PFSK-1 (cell line): Measurements from ENCODE around the gene B4GALT2.

ENCODE experiments used
- FOXP2 ChIP-seq: optimal IDR thresholded peaks from 2 replicates; pipeline ENCODE3; 2011; ENCODE audit warnings: borderline replicate concordance, control low read depth, inconsistent platforms; ENCODE audit not compliant: insufficient read depth; ENCODE audit errors: extremely low read length, extremely low read depth
- POLR2AphosphoS5 ChIP-seq: IDR thresholded peaks from 2 replicates; pipeline ENCODE4 v1.6.1; 2012; ENCODE audit warnings: low read depth, mild to moderate bottlenecking, control low read depth, low read length, moderate library complexity
- SIN3A ChIP-seq: IDR thresholded peaks from 2 replicates; pipeline ENCODE4 v1.6.1; 2012; ENCODE audit warnings: mild to moderate bottlenecking, low read length, moderate library complexity, borderline replicate concordance; ENCODE audit not compliant: insufficient read depth
- TAF1 ChIP-seq: IDR thresholded peaks from 2 replicates; pipeline ENCODE4 v1.6.1; 2012; ENCODE audit warnings: low read length, control low read depth, borderline replicate concordance; ENCODE audit not compliant: insufficient read depth
- TF ChIP-seq, protein P1 (sequence below), 2 experiments: IDR thresholded peaks; 2 replicates each; pipeline versions ENCODE4 v1.6.1 to v1.8.0; 2011 to 2012; ENCODE audit warnings: low read depth in 2 of 2, low read length in 2 of 2, control low read depth in 1 of 2, inconsistent platforms in 1 of 2, mild to moderate bottlenecking in 1 of 2, moderate library complexity in 1 of 2; ENCODE audit not compliant: insufficient read depth in 1 of 2

The B4GALT2 gene

DNA sequence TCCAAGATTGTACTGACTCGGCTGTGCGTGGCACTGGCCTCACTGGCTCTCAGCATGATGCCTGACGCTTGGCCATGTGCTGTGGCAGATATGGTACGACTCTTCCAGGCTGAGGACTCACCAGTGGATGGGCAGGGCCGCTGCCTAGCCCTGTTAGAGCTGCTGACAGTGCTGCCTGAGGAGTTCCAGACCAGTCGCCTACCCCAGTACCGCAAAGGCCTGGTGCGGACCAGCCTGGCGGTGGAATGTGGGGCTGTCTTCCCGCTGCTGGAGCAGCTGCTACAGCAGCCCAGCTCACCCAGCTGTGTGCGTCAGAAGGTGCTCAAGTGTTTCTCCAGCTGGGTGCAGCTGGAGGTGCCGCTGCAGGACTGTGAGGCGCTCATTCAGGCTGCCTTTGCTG, 29.3 kb upstream of the B4GALT2 start:
- TF ChIP-seq SIN3A, result no peak
- TF ChIP-seq, protein P1, sequence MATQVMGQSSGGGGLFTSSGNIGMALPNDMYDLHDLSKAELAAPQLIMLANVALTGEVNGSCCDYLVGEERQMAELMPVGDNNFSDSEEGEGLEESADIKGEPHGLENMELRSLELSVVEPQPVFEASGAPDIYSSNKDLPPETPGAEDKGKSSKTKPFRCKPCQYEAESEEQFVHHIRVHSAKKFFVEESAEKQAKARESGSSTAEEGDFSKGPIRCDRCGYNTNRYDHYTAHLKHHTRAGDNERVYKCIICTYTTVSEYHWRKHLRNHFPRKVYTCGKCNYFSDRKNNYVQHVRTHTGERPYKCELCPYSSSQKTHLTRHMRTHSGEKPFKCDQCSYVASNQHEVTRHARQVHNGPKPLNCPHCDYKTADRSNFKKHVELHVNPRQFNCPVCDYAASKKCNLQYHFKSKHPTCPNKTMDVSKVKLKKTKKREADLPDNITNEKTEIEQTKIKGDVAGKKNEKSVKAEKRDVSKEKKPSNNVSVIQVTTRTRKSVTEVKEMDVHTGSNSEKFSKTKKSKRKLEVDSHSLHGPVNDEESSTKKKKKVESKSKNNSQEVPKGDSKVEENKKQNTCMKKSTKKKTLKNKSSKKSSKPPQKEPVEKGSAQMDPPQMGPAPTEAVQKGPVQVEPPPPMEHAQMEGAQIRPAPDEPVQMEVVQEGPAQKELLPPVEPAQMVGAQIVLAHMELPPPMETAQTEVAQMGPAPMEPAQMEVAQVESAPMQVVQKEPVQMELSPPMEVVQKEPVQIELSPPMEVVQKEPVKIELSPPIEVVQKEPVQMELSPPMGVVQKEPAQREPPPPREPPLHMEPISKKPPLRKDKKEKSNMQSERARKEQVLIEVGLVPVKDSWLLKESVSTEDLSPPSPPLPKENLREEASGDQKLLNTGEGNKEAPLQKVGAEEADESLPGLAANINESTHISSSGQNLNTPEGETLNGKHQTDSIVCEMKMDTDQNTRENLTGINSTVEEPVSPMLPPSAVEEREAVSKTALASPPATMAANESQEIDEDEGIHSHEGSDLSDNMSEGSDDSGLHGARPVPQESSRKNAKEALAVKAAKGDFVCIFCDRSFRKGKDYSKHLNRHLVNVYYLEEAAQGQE (IDR thresholded peaks at IDR 0.05; ENCODE audit: insufficient read depth in 1 of 2, low read depth in 2 of 2, low read length in 2 of 2), result no peak
- TF ChIP-seq FOXP2, result no peak
- no peak for TF ChIP-seq TAF1
- no peak for TF ChIP-seq POLR2AphosphoS5

DNA sequence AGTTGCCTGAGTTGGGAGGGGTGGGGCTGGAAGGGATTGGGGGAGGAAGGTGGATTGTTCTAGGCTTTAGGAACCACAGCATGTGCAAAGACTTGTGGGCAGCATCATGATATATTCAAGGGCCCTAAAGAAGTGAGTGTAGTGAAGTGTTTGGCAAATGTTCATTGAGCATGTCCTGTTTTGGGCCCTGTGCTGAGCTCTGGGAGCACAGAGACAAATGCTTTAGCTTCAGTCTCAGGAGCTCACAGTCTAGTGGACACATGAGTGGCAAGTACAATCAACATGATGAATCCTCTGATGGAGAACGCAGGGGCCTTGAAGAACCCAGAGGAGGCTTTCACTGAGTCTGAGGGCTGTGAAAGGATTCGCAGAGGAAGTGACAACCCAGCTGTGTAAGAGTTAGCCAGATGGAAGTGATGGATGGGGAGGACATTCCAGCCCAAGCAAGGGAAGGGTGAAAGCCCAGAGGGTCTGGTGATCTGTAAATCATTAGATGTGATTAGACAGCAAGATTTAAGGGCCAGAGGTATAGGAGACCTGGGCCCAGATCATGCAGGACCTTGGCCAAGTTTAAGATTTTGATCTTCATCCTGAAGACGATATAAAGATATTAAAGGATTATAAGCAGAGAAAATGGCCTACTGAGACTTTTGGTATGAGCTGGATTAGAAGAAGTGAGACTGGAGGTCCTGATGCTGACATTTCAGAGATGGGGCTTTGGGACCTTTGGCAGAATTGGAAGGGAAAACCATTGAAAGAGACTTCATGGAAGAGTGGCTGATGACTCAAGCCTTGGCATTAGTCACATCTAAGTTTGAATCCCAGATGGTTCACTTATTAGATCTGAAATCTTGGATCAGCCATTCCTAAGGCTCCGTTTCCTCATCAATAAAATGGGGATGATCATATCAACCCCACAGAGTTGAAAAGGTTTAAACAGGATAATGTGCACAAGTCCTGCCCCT, 27.7 kb upstream of the B4GALT2 start:
- TF ChIP-seq FOXP2 (no peak), POLR2AphosphoS5 (no peak), TAF1 (no peak), SIN3A (no peak)
- TF ChIP-seq, protein P1 (IDR thresholded peaks at IDR 0.05; ENCODE audit: insufficient read depth in 1 of 2, low read depth in 2 of 2, low read length in 2 of 2), result no peak

DNA sequence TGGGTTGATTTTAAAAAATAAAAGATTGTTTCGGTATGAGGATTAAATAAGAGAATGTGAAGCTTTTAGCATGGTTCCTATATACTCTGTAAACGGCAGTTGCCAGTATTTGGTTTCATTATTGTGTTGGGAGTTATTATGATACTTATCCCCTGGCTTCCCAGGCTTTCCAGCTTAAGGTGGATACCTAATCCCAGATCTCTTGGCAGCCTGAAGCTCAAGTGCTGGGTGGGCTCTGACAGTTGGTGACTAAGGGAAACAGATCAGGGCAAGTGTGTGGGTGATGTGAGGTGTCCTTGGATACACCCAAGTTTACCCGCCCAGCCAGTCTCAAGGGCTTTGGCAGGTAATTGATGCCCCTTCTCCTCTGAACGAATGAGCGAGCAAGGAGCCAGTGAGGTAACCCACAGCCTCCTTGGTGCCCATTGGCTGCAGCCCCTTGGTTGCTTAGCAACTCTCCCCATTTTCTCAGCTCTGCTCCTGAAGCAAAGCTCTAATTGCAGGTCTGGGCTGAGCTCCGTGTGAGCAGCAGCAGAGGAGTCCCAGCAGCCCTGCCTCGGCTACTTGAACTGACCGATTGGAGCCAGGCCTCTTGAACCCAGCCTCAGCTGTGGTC, 26.2 kb upstream of the B4GALT2 start:
- TF ChIP-seq SIN3A (no peak), POLR2AphosphoS5 (no peak), FOXP2 (no peak), TAF1 (no peak)
- TF ChIP-seq, protein P1 (IDR thresholded peaks at IDR 0.05; ENCODE audit: insufficient read depth in 1 of 2, low read depth in 2 of 2, low read length in 2 of 2), result no peak

DNA sequence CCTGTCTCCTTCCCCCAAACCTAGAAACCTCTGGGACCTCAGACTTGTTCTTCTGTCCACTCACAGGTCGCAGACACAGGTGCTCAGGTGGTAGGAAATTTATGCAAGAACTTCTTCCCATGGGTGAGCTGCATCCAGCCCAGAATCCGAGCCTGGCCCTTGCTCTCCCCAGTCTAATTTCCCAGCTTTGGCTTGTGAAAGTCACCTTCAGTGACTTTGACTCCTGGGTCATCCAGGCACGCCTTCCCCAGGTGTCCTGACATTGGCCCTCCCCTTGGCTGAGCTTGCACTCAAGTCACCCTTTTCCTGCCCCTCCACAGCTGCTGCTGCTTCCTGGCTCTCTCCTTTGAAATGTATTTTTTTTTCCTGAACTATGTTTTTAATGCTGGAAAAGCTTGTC, 25.6 kb upstream of the B4GALT2 start:
- TF ChIP-seq, protein P1 (IDR thresholded peaks at IDR 0.05; ENCODE audit: insufficient read depth in 1 of 2, low read depth in 2 of 2, low read length in 2 of 2), result no peak
- TF ChIP-seq FOXP2 (no peak), SIN3A (no peak), TAF1 (no peak), POLR2AphosphoS5 (no peak)
